GM18870 (cell line): ENCODE results near the gene ADAMTS2.

Experiments used
- ATAC-seq: cut with Tn5 transposase; IDR thresholded peaks from one replicate; pipeline ENCODE4 v1.9.1; 2021; ENCODE audit warnings: moderate library complexity; ENCODE audit not compliant: unreplicated experiment

ADAMTS2 gene

DNA sequence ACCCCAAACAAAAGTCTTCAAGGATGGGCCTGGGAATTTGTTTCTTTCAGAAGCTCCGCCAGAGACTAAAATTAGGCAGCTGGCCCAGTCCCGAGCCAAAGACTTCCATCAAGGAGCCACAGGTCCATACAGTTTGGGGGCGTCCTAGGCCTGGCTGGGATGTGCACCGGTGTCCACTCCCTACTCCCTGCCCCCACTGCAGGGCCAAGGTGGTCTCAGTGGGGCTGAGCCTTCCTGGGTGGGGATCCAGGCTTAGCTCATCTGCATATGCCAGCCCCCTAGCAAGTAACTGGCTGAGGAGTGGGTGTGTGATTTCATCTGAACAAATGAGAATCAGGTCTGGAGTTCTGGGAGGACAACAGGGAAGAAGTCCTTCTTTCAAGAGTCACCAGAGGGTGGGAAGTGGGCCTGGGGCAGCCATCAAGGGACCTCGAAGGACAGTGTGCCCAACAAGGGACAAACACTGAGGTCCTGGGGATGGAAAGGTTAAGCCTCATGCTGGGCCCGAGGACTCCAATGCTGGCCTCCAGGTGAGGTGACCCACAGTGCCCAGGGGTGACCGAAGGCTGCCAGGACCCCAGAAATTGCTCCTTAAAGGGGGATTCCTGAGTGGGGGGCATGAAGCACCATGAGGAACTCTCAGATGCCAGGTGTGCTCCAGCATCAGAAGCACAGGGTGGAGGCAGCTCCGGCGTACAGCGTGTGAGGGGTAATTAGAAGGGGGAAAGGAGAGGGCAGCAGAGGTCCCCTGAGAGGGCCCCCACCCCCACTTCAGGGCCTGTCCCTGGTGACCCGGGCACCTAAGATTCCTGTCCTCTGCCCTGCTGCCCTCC is 193.8 kb downstream of the ADAMTS2 start:
- no peak for ATAC-seq

DNA sequence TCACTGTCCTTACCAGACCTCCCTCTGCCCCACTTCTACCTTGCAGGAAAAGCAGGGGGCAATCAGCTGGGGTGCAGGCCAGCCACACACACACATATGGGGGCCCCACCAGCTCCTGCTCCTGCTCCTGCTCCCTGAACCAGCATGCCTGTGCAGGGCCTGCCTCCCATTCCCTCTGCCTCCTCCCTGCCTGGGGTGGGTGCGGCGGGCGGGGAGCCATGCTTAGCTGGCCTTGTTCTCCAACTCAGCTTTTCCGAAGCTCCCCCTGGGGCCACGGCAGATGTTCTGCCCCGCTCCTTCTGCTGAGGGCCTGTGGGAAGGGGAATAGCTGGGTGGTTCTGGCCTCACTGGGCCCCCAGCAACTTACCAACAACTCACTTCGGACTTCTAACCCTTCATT is 195.2 kb downstream of the ADAMTS2 start:
- ATAC-seq = no peak

GRCh38 chr5:179149278-179149677 is 196.0 kb downstream of the ADAMTS2 start:
- ATAC-seq = no peak

DNA sequence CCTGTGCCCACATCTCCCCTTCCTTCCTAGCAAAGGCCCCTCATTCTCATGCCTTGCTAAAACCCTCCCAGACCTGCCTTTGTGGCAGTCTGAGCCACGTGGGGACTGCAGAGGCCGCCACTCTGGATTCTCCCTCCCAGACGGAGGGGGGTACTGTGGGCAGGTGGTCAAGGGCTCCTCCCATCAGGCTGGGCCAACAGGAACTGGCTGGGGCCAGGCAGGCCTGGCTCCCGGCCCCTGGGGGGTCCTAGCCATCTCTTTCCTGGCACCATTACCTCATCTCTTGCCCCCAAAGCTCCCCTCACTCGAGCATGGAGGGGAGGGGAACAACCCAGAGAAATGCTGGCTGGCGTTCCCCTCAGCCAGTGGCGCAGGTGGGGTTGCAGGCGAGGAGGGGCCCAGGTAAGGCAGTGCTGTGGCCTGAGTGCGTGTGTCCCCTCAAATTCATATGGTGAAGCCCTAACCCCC is 196.5 kb downstream of the ADAMTS2 start:
- no peak for ATAC-seq

GRCh38 chr5:179147991-179148702 is 197.1 kb downstream of the ADAMTS2 start:
- no peak for ATAC-seq

- no peak for ATAC-seq
Measured at GRCh38 chr5:179146277-179146676, 199.0 kb downstream of the ADAMTS2 start.

GRCh38 chr5:179143446-179143845 is 201.8 kb downstream of the ADAMTS2 start:
- no peak for ATAC-seq

DNA sequence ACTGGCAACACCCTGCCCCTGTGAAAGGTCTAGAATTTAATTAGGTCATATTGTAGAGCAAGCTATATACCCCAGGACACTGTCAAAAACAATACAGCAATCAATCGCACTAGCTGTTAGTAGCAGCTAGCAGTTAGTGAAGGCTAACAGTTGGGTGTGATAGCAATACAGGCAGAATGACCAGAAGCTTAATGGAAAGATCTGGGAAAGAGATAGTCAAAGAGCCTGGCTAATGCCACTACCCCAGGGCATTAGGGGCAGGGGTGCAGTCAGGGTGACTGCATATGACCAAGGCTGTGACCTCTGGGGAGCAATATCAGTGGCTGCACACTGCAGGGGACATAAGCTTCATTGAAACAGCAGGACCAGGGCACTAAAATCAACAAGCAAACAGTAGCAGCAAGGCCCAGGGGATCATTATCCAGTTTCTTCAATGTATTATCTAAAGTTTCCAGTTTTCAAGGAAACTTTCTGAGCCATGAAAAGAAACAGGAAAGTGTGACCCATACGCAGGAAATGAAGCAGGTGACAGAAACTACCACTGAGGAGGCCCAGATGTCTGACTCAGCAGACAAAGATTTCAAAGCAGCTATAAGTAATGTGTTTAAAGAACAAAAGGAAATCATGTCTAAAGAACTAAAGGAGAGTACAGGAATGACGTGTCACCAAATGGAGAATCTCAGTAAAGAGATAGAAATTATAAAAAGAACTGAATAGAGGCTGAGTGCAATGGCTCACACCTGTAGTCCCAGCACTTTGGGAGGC is 202.6 kb downstream of the ADAMTS2 start:
- no peak for ATAC-seq

DNA sequence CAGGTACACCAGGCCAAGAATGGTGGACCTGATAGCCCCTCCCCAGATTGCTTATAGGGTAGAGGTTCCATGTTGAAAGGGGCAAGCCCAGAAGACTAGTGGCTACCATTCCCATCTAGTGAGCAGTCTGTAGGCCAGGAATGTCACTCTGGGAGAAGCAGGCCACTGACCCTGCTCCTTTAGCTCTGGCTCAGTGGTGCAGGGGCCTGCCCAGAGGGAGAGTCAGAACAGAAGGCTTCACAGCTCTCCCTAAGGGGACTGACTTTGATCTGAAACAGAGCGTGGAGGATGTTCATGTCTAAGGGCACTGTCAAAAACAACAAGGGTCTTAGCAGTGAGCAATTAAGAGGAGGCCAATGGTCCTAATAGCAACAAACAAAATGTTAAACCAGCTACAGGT is 203.4 kb downstream of the ADAMTS2 start:
- ATAC-seq = no peak

GRCh38 chr5:179140293-179140692 is 205.0 kb downstream of the ADAMTS2 start:
- ATAC-seq = no peak

DNA sequence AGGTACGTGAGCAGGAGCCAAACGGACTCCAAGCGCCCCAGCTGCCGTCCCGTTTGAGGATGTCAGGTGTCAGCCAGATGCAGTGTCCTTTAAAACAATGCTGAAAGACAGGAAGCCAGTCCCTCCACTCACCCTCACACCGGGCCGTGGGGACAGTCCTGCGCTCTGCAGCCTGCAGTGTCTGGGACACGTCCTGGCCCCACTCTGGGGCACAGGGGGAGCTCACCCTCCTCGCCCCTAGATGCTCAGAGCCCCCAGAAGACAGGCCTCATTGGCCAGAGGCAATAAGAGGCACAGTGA is 205.4 kb downstream of the ADAMTS2 start:
- ATAC-seq = no peak

DNA sequence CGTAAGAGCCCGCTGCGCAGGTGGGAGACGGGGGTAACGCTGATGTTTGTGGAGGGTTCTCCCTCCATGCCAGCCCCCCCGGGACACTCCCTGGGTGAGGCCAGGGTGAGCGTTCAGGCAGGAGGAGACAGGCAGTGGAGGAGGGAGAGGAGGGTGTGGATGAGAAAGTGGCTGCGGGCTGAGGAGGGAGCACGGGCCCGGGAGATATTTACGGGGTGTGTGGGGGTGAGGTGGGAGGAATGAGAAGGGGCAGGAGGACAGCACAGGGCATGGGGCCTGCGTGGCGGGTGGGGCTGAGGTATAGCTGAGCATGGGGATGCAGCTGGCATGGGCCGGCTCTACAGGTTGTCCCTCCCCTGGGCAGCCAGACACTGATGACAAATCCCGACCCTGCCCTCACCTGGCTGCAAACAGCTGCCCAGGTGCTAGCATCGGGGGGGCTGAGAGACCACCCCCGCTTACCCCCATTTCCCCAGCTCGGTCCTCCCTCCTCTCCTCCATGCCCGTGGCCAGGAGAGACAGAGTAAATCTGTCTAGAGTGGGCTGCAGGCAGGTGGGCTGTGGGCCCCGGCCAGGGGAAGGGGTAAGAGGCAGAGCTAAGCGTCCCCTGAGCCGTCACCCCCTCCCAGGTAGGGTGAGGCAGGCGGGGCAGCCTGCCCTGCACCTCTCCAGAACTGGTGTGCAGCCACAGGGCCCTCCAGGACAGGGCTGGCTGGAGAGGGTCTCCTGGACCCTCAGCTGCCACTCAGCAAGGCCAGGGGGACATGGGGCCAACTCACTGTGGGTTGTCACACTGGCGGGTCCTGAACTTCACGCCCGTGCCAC is 205.9 kb downstream of the ADAMTS2 start:
- ATAC-seq = no peak

DNA sequence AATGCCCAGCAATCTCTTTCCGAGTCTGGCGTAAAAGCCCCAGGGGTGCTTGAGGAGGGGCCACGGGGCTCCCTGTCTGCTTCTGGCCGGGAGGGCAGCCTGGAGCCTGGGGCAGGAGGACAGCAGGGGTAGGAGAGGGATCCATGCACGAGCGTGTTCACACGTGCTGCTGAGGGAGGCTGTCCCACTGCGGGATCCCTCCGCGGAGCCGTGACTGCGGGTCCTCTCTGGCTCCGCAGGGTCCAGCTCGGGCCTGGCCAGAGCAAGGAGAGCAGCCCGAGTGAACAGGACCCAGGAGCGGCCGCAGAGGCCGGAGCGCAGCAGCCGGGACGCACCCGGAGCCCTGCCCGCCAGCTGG is 206.7 kb downstream of the ADAMTS2 start:
- no peak for ATAC-seq

GRCh38 chr5:179137643-179138567 is 207.4 kb downstream of the ADAMTS2 start:
- no peak for ATAC-seq

- ATAC-seq = no peak
Measured at GRCh38 chr5:179137016-179137642, 208.1 kb downstream of the ADAMTS2 start.

- no peak for ATAC-seq
Measured at GRCh38 chr5:179135441-179136215, 209.6 kb downstream of the ADAMTS2 start.

- no peak for ATAC-seq
Measured at GRCh38 chr5:179135006-179135405, 210.3 kb downstream of the ADAMTS2 start.

DNA sequence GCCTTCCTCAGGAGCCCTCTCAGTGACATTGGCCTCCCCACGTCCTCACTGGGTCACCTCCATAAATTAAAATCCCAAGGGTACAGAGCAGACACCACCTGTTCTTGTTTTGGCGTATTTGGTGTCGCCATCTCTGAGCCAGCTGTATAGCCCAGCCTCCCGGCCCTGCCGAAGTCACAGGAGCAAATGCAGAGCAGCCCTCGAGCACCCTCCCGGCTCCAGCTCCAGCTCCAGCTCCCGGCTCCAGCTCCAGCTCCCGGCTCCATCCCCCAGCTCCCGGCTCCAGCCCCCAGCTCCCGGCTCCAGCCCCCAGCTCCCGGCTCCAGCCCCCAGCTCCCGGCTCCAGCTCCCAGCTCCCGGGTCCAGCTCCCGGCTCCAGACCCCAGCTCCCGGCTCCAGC is 210.8 kb downstream of the ADAMTS2 start:
- no peak for ATAC-seq
